Endothelial cell of umbilical vein (primary cell): ENCODE results near the gene SLC17A2. TPM values are rescaled to one million over a fixed set of nuclear protein-coding genes. Genes with fewer than 3 reads are reported as not detected.

Experiments used
- BruUV-seq: library from RNA; stranded (reverse); fragments of 400-500 nt; replicated peaks from 2 replicates; lab custom pipeline; 2021; lab: Mats Ljungman, UMichigan
- CTCF ChIA-PET: fragments of 300-600, 350-600 bp; sonication (Branson Sonifier 250); formaldehyde crosslinking; loops from one replicate; lab custom pipeline; 2021; ENCODE audit warnings: antibody characterized with exemption, inconsistent platforms; lab: Charles Lee
- POLR2A ChIA-PET: fragments of 300-600, 350-600 bp; sonication (Branson Sonifier 250); formaldehyde crosslinking; loops from one replicate; lab custom pipeline; 2021; ENCODE audit warnings: antibody characterized with exemption, inconsistent platforms; lab: Charles Lee
- DNase-seq: peaks from one replicate; pipeline ENCODE4 v3.0.0-alpha.2; 2011; ENCODE audit warnings: low read depth, low spot score
- FAIRE-seq: peaks from 2 replicates; lab custom pipeline; 2011; peaks lifted over from hg19 to GRCh38; lab: Jason Lieb, UNC
- H2AFZ ChIP-seq: 2 replicates; pipeline ENCODE4 v1.6.0; 2012; ENCODE audit warnings: low read depth, low read length, control low read depth, inconsistent platforms
- H3K27ac ChIP-seq: 2 replicates; pipeline ENCODE4 v1.5.1; 2011; ENCODE audit warnings: low read depth, mild to moderate bottlenecking, control low read depth, low read length, moderate library complexity; ENCODE audit not compliant: insufficient read depth
- H3K27me3 ChIP-seq, 2 experiments: 2 replicates each; pipeline versions ENCODE4 v1.6.0 to v1.6.1; 2011; ENCODE audit warnings: low read length in 2 of 2, mixed read lengths in 1 of 2; ENCODE audit not compliant: control insufficient read depth in 2 of 2, insufficient read depth in 2 of 2
- H3K36me3 ChIP-seq, 2 experiments: 2 replicates in 1 of 2; 3 replicates in 1 of 2; pipeline ENCODE4 v1.5.1; 2011; ENCODE audit warnings: low read length in 2 of 2, mild to moderate bottlenecking in 1 of 2, moderate library complexity in 1 of 2; ENCODE audit not compliant: control insufficient read depth in 2 of 2, insufficient read depth in 2 of 2; ENCODE audit errors: extremely low read depth in 1 of 2
- H3K4me1 ChIP-seq: 3 replicates; pipeline ENCODE4 v1.5.1; 2011; ENCODE audit warnings: mild to moderate bottlenecking, low read length; ENCODE audit not compliant: control insufficient read depth, insufficient read depth; ENCODE audit errors: extremely low read depth
- H3K4me2 ChIP-seq: 2 replicates; pipeline ENCODE4 v1.6.1; 2011; ENCODE audit warnings: low read length, control low read depth, mixed read lengths; ENCODE audit not compliant: insufficient read depth
- H3K4me3 ChIP-seq, 3 experiments: fragments of 200-600 bp in 1 of 3; sonication (generic), shearing (Covaris generic) in 1 of 3; replicated peaks in 1 of 3; 2 replicates each; pipeline ENCODE4 v1.5.1; 2011 to 2016; ENCODE audit warnings: control low read depth in 3 of 3, low read length in 3 of 3, mild to moderate bottlenecking in 2 of 3, inconsistent platforms in 1 of 3, low read depth in 1 of 3, moderate library complexity in 1 of 3; ENCODE audit not compliant: insufficient read depth in 1 of 3
- H3K79me2 ChIP-seq: 2 replicates; pipeline ENCODE4 v1.6.0; 2012; ENCODE audit warnings: low read length, inconsistent platforms; ENCODE audit not compliant: control insufficient read depth, insufficient read depth
- H3K9ac ChIP-seq: replicated peaks from 2 replicates; pipeline ENCODE3; 2011; ENCODE audit warnings: low read length, control low read depth; ENCODE audit not compliant: insufficient read depth; ENCODE audit errors: extremely low read depth
- H3K9me1 ChIP-seq: replicated peaks from 3 replicates; pipeline ENCODE4 v1.6.0; 2011; ENCODE audit warnings: mild to moderate bottlenecking, low read length; ENCODE audit not compliant: control insufficient read depth, insufficient read depth; ENCODE audit errors: extremely low read depth
- H3K9me3 ChIP-seq: replicated peaks from 2 replicates; pipeline ENCODE4 v1.5.1; 2012; ENCODE audit warnings: low read length, inconsistent platforms; ENCODE audit not compliant: control insufficient read depth, insufficient read depth
- H4K20me1 ChIP-seq: replicated peaks from 2 replicates; pipeline ENCODE3; 2011; ENCODE audit warnings: mild to moderate bottlenecking, low read length; ENCODE audit not compliant: control insufficient read depth, insufficient read depth; ENCODE audit errors: extremely low read depth
- EZH2 ChIP-seq: IDR thresholded peaks from 2 replicates; pipeline ENCODE4 v1.6.1; 2012; ENCODE audit warnings: borderline replicate concordance, low read depth, mild to moderate bottlenecking, moderate library complexity, low read length, inconsistent platforms; ENCODE audit not compliant: severe bottlenecking
- FOS ChIP-seq: IDR thresholded peaks from 2 replicates; pipeline ENCODE4 v1.6.1; 2011; ENCODE audit warnings: mild to moderate bottlenecking, low read length, moderate library complexity, borderline replicate concordance; ENCODE audit not compliant: insufficient read depth
- GATA2 ChIP-seq: IDR thresholded peaks from 2 replicates; pipeline ENCODE4 v1.7.0; 2011; ENCODE audit warnings: low read depth, mild to moderate bottlenecking, moderate library complexity, mixed read lengths, low read length; ENCODE audit not compliant: insufficient read length, insufficient read depth
- JUN ChIP-seq: IDR thresholded peaks from 2 replicates; pipeline ENCODE4 v1.6.1; 2011; ENCODE audit warnings: borderline replicate concordance, low read depth; ENCODE audit not compliant: insufficient read length, insufficient read depth
- MYC ChIP-seq: IDR thresholded peaks from one replicate; pipeline ENCODE4 v1.6.1; 2011; ENCODE audit warnings: mild to moderate bottlenecking, low read depth, low read length
- POLR2A ChIP-seq: IDR thresholded peaks from 2 replicates; pipeline ENCODE4 v1.6.1; 2012; ENCODE audit warnings: low read depth, mild to moderate bottlenecking, control low read depth, low read length
- POLR2AphosphoS5 ChIP-seq: IDR thresholded peaks from 2 replicates; pipeline ENCODE4 v1.6.1; 2012; ENCODE audit warnings: low read depth, mild to moderate bottlenecking, control low read depth, low read length, moderate library complexity; ENCODE audit not compliant: insufficient read depth
- dilution Hi-C: fragments of 300-500 bp; cut with MboI; formaldehyde crosslinking; loops from one replicate; pipeline ENCODE4 v1.15.0; 2019; ENCODE audit warnings: low sequenced_read_pairs; ENCODE audit not compliant: extremely low pct_ligation_motif_present
- intact Hi-C: fragments of 100-400 bp; cut with micrococcal nuclease; formaldehyde crosslinking; loops from one replicate; pipeline ENCODE4 v1.10.0; 2022
- polyA plus RNA-seq, 4 experiments: library from polyadenylated mRNA; depleted of rRNA in 3 of 4; stranded (reverse) in 3 of 4; unstranded in 1 of 4; fragments of >200 nt; gene quantifications; 2 replicates each; pipeline versions ENCODE4 v1.2.1 to v1.2.3, GENCODE V29; 2011 to 2012; ENCODE audit warnings: missing spikeins in 1 of 4
- total RNA-seq: library from RNA; stranded (reverse); gene quantifications from 2 replicates; pipeline ENCODE4 v1.2.3, GENCODE V29; 2021
- TF ChIP-seq, protein P1 (sequence below): IDR thresholded peaks from 2 replicates; pipeline ENCODE4 v1.6.1; 2011; ENCODE audit not compliant: insufficient read depth, insufficient read length
- TF ChIP-seq, protein P2 (sequence below), 2 donors: IDR thresholded peaks; 1 replicate in 1 of 2; 2 replicates in 1 of 2; pipeline ENCODE4 v1.5.1; 2011; ENCODE audit warnings: low read length in 2 of 2, mild to moderate bottlenecking in 2 of 2, moderate library complexity in 2 of 2, control low read depth in 1 of 2, inconsistent platforms in 1 of 2, low read depth in 1 of 2; ENCODE audit not compliant: insufficient read depth in 1 of 2; ENCODE audit errors: extremely low read depth in 1 of 2

The SLC17A2 gene
- total and polyA plus RNA-seq, 2 donors (not counting 3 experiments of a cell fraction or from before 2014, with no cell fraction given): not detected

DNA sequence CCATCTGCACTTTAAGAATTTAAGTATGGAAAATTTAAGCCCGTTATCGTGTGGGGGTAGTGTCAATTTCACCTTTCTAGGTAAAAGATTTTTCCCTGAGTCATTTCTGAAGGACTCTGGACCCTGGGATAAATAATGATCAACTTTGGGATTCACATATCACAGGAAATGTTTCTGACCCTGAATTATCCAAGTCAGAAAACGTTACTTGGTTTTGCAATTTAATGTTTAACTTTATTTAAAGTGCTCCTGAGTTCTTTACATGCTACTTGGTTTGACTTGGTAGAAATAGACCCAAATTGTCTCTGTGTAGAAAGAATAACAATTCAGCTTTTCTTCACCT lies 55.0 kb downstream of the SLC17A2 start:
- DNase-seq (no peak), FAIRE-seq (no peak)
- H3K4me2 ChIP-seq: no peak overlapping the region
- no peaks in the 10 kb centered on the region for H3K79me2 ChIP-seq
- no peaks in the 10 kb centered on the region for H3K9me1 ChIP-seq
- no peak overlapping the region for H3K4me3 ChIP-seq
- peaks cover 0 to 3% of the 10 kb centered on the region in 2 experiments for H3K27me3 ChIP-seq
- no peaks in the 10 kb centered on the region for H4K20me1 ChIP-seq
- H2AFZ ChIP-seq: no peak overlapping the region
- no TSS peak for BruUV-seq
- H3K9ac ChIP-seq: no peak overlapping the region
- no peaks in the 10 kb centered on the region for H3K36me3 ChIP-seq
- no peak overlapping the region for H3K27ac ChIP-seq
- intact Hi-C loops: no loop called here
- H3K9me3 ChIP-seq: no peaks in the 10 kb centered on the region
- dilution Hi-C loops: no loop called here
- CTCF ChIA-PET: no interaction called here
- TF ChIP-seq MYC (no peak), GATA2 (no peak), JUN (no peak), FOS (no peak), POLR2A (no peak), EZH2 (no peak), POLR2AphosphoS5 (no peak)
- TF ChIP-seq, protein P1, sequence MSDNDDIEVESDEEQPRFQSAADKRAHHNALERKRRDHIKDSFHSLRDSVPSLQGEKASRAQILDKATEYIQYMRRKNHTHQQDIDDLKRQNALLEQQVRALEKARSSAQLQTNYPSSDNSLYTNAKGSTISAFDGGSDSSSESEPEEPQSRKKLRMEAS: no peak
- TF ChIP-seq, protein P2, sequence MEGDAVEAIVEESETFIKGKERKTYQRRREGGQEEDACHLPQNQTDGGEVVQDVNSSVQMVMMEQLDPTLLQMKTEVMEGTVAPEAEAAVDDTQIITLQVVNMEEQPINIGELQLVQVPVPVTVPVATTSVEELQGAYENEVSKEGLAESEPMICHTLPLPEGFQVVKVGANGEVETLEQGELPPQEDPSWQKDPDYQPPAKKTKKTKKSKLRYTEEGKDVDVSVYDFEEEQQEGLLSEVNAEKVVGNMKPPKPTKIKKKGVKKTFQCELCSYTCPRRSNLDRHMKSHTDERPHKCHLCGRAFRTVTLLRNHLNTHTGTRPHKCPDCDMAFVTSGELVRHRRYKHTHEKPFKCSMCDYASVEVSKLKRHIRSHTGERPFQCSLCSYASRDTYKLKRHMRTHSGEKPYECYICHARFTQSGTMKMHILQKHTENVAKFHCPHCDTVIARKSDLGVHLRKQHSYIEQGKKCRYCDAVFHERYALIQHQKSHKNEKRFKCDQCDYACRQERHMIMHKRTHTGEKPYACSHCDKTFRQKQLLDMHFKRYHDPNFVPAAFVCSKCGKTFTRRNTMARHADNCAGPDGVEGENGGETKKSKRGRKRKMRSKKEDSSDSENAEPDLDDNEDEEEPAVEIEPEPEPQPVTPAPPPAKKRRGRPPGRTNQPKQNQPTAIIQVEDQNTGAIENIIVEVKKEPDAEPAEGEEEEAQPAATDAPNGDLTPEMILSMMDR (IDR thresholded peaks at IDR 0.05; ENCODE audit: extremely low read depth in 1 of 2, insufficient read depth in 1 of 2, low read depth in 1 of 2, low read length in 2 of 2): no peak
- POLR2A ChIA-PET: no interaction called here
- no peaks in the 10 kb centered on the region for H3K4me1 ChIP-seq
